GM12873 (cell line): ENCODE measurements around the gene NDRG3.

ENCODE experiments used
- TF ChIP-seq, protein P1 (sequence below): IDR thresholded peaks from 2 replicates; pipeline ENCODE4 v1.5.1; 2012; ENCODE audit warnings: low read depth, mild to moderate bottlenecking, moderate library complexity, low read length, control low read depth; ENCODE audit not compliant: insufficient read depth; ENCODE audit errors: missing control alignments

The NDRG3 gene

GRCh38 chr20:36655004-36655403, 90.9 kb downstream of the NDRG3 start:
- TF ChIP-seq, protein P1, sequence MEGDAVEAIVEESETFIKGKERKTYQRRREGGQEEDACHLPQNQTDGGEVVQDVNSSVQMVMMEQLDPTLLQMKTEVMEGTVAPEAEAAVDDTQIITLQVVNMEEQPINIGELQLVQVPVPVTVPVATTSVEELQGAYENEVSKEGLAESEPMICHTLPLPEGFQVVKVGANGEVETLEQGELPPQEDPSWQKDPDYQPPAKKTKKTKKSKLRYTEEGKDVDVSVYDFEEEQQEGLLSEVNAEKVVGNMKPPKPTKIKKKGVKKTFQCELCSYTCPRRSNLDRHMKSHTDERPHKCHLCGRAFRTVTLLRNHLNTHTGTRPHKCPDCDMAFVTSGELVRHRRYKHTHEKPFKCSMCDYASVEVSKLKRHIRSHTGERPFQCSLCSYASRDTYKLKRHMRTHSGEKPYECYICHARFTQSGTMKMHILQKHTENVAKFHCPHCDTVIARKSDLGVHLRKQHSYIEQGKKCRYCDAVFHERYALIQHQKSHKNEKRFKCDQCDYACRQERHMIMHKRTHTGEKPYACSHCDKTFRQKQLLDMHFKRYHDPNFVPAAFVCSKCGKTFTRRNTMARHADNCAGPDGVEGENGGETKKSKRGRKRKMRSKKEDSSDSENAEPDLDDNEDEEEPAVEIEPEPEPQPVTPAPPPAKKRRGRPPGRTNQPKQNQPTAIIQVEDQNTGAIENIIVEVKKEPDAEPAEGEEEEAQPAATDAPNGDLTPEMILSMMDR = no peak

GRCh38 chr20:36654506-36654905, 91.4 kb downstream of the NDRG3 start:
- TF ChIP-seq, protein P1 = no peak

GRCh38 chr20:36653456-36653855, 92.4 kb downstream of the NDRG3 start:
- TF ChIP-seq, protein P1 = no peak

DNA sequence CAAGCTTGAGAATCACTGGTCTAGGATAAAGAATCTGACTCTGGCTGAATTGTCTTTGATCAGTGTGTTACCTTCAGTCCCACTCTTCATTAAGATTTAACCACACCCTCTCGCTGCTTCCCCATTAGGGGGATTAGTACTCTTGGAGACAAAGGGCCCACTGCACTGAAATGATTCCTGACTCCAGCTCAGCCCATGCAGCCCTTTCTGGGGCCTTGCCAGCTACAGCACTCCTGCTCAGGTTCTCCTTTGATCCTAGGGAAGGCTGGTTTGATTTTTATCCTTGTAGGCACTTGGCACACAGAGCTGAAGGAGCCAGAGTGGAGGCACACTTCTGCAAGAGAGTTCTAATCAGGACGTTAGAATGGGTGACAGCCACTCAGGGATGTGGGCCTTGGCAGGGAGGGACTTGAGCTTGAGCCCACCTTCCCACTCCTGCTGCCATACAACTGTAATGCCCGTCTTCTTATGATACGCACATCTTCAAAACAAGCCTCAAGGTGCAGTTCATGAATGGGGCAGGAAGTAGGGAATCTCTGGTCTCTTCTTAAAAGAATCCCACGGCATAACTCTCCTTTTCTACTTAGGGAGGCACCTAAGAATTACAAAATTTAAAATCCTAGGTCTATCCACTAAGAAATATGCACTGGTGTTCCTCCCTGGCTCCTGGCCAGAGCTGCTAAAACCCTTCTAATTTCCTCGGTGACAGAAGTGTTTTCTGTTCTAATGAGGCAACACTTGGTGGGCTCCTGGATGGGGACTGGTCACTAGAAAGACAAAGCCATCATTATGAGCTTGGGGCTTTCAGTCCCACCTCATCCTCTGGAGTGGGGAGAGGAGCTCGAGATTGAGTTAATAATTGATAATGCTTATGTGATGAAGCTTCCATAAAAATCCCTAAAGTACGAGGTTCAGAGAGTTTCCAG, 98.4 kb downstream of the NDRG3 start:
- TF ChIP-seq, protein P1 = no peak

- TF ChIP-seq, protein P1 = no peak
Measured at GRCh38 chr20:36646678-36647077, 99.2 kb downstream of the NDRG3 start.

GRCh38 chr20:36645998-36646397, 99.9 kb downstream of the NDRG3 start, which contains the start of gene SLA2:
Gene SLA2, minus strand, starts transcription at chr20:36646196. Its CDS starts 4,861 bp downstream, at chr20:36641335.
- TF ChIP-seq, protein P1 = no peak

GRCh38 chr20:36645353-36645752, 100.5 kb downstream of the NDRG3 start:
- TF ChIP-seq, protein P1 = no peak
